ENCODE data around the gene ITIH5.

ITIH5 gene

GRCh38 chr10:7559386-7559785 is 107.4 kb downstream of the ITIH5 start:
- no peaks in the 10 kb centered on the region for H3K36me3 ChIP-seq (replicated peaks; ENCODE audit: insufficient read depth, low read length)
- H3K4me2 ChIP-seq (ENCODE audit: low read depth, low read length), result no peak overlapping the region
- no peaks in the 10 kb centered on the region for H3K79me2 ChIP-seq (ENCODE audit: low read length)
- TF ChIP-seq CTCF (IDR thresholded peaks at IDR 0.05; ENCODE audit: low read length), result no peak
- H4K20me1 ChIP-seq (ENCODE audit: insufficient read depth, low read length), result no peaks in the 10 kb centered on the region
- H3K27ac ChIP-seq (ENCODE audit: low read length), result no peak overlapping the region
- no peak overlapping the region for H2AFZ ChIP-seq (ENCODE audit: low read length)
- H3K4me3 ChIP-seq (ENCODE audit: low read length), result no peak overlapping the region
- H3K9me3 ChIP-seq (replicated peaks; ENCODE audit: insufficient read depth, low read length), result no peaks in the 10 kb centered on the region
- DNase-seq, result no peak
- H3K9ac ChIP-seq (ENCODE audit: low read length), result no peak overlapping the region
- no peaks in the 10 kb centered on the region for H3K4me1 ChIP-seq (ENCODE audit: low read length)
- H3F3A ChIP-seq (ENCODE audit: insufficient read depth, low read length), result no peaks in the 10 kb centered on the region
- no peaks in the 10 kb centered on the region for H3K27me3 ChIP-seq (replicated peaks; ENCODE audit: insufficient read depth, low read length)
- H3K9me2 ChIP-seq (replicated peaks; ENCODE audit: insufficient read depth, low read length), result no peaks in the 10 kb centered on the region

- DNase-seq, result no peak
- H3K36me3 ChIP-seq (replicated peaks; ENCODE audit: insufficient read depth, low read length), result no peaks in the 10 kb centered on the region
- H3K9me3 ChIP-seq (replicated peaks; ENCODE audit: insufficient read depth, low read length), result no peaks in the 10 kb centered on the region
- no peaks in the 10 kb centered on the region for H3F3A ChIP-seq (ENCODE audit: insufficient read depth, low read length)
- no peak overlapping the region for H3K9ac ChIP-seq (ENCODE audit: low read length)
- no peaks in the 10 kb centered on the region for H3K27me3 ChIP-seq (replicated peaks; ENCODE audit: insufficient read depth, low read length)
- H4K20me1 ChIP-seq (ENCODE audit: insufficient read depth, low read length), result no peaks in the 10 kb centered on the region
- no peak overlapping the region for H2AFZ ChIP-seq (ENCODE audit: low read length)
- H3K27ac ChIP-seq (ENCODE audit: low read length), result no peak overlapping the region
- H3K79me2 ChIP-seq (ENCODE audit: low read length), result no peaks in the 10 kb centered on the region
- TF ChIP-seq CTCF (IDR thresholded peaks at IDR 0.05; ENCODE audit: low read length) (no peak), EZH2 (optimal IDR thresholded peaks at IDR 0.05; ENCODE audit: low read depth, low read length) (no peak), EZH2phosphoT487 (IDR thresholded peaks at IDR 0.05; ENCODE audit: low read length) (no peak)
- no peak overlapping the region for H3K4me3 ChIP-seq (ENCODE audit: low read length)
- H3K4me1 ChIP-seq (ENCODE audit: low read length), result no peaks in the 10 kb centered on the region
- no peaks in the 10 kb centered on the region for H3K9me2 ChIP-seq (replicated peaks; ENCODE audit: insufficient read depth, low read length)
- no peak overlapping the region for H3K4me2 ChIP-seq (ENCODE audit: low read depth, low read length)
Observed at GRCh38 chr10:7558036-7558435, 108.7 kb downstream of the ITIH5 start.

GRCh38 chr10:7553531-7553930 is 113.2 kb downstream of the ITIH5 start:
- Histone ChIP-seq H3K79me2 (ENCODE audit: low read length) (no peaks in the 10 kb centered on the region), H3K27me3 (replicated peaks; ENCODE audit: insufficient read depth, low read length) (no peaks in the 10 kb centered on the region), H3K36me3 (replicated peaks; ENCODE audit: insufficient read depth, low read length) (no peaks in the 10 kb centered on the region), H3K9ac (ENCODE audit: low read length) (no peak overlapping the region), H3K4me3 (ENCODE audit: low read length) (no peak overlapping the region), H2AFZ (ENCODE audit: low read length) (no peak overlapping the region), H3K4me2 (ENCODE audit: low read depth, low read length) (no peak overlapping the region), H3K27ac (ENCODE audit: low read length) (no peak overlapping the region), H3K4me1 (ENCODE audit: low read length) (no peaks in the 10 kb centered on the region), H4K20me1 (ENCODE audit: insufficient read depth, low read length) (no peaks in the 10 kb centered on the region), H3F3A (ENCODE audit: insufficient read depth, low read length) (no peaks in the 10 kb centered on the region), H3K9me3 (replicated peaks; ENCODE audit: insufficient read depth, low read length) (no peaks in the 10 kb centered on the region), H3K9me2 (replicated peaks; ENCODE audit: insufficient read depth, low read length) (no peaks in the 10 kb centered on the region)
- no peak for DNase-seq
- TF ChIP-seq CTCF (IDR thresholded peaks at IDR 0.05; ENCODE audit: low read length) (no peak), EZH2phosphoT487 (IDR thresholded peaks at IDR 0.05; ENCODE audit: low read length) (no peak), EZH2 (optimal IDR thresholded peaks at IDR 0.05; ENCODE audit: low read depth, low read length) (no peak)

All from MM.1S (cell line).